B cell (primary cell): ENCODE data around the gene FANCI. TPM values are rescaled to one million over a fixed set of nuclear protein-coding genes. Genes with fewer than 3 reads are reported as not detected.

ENCODE experiments used
- ATAC-seq: fragments of 200-7000 bp; cut with Tn5 transposase; one replicate; pipeline ENCODE4 v1.10.0; 2021; ENCODE audit warnings: low read depth, mild to moderate bottlenecking, moderate number of reproducible peaks, moderate library complexity
- CTCF ChIA-PET: fragments of 350-600 bp; sonication (Branson Sonifier 250); formaldehyde crosslinking; loops from one replicate; lab custom pipeline; 2021; ENCODE audit warnings: antibody characterized with exemption, inconsistent platforms; lab: Charles Lee
- POLR2A ChIA-PET: fragments of 350-600 bp; sonication (Branson Sonifier 250); formaldehyde crosslinking; loops from one replicate; lab custom pipeline; 2021; ENCODE audit warnings: antibody characterized with exemption; lab: Charles Lee
- DNase-seq: peaks from one replicate; pipeline ENCODE4 v3.0.0; 2013
- H2AFZ ChIP-seq: 2 replicates; pipeline ENCODE4 v1.6.1; 2012; ENCODE audit warnings: mild to moderate bottlenecking, low read depth, low read length; ENCODE audit not compliant: insufficient read depth, poor library complexity, severe bottlenecking
- H3K27ac ChIP-seq, 2 donors: 1 replicate in 1 of 2; 2 replicates in 1 of 2; pipeline ENCODE4 v1.5.1; 2012 to 2013; ENCODE audit warnings: low read length in 2 of 2, mild to moderate bottlenecking in 2 of 2, moderate library complexity in 1 of 2
- H3K27me3 ChIP-seq, 4 experiments: fragments of 200-600 bp in 1 of 4; sonication (generic) in 1 of 4; replicated peaks in 1 of 4; 1 replicate in 2 of 4; 2 replicates in 2 of 4; pipeline versions ENCODE4 v1.6.1 to v1.7.0; 2013 to 2016; ENCODE audit warnings: low read length in 3 of 4, mild to moderate bottlenecking in 2 of 4, mixed read lengths in 1 of 4, moderate library complexity in 1 of 4; ENCODE audit not compliant: insufficient read depth in 4 of 4, control insufficient read depth in 3 of 4; ENCODE audit errors: control extremely low read depth in 1 of 4
- H3K36me3 ChIP-seq, 2 experiments: replicated peaks in 1 of 2; 1 replicate in 1 of 2; 2 replicates in 1 of 2; pipeline versions ENCODE4 v1.6.1 to v1.7.1; 2013; ENCODE audit warnings: low read length in 1 of 2; ENCODE audit not compliant: insufficient read depth in 2 of 2, control insufficient read depth in 1 of 2; ENCODE audit errors: control extremely low read depth in 1 of 2, extremely low read depth in 1 of 2
- H3K4me1 ChIP-seq, 2 donors: fragments of 200-600 bp in 1 of 2; sonication (generic) in 1 of 2; 1 replicate in 1 of 2; 2 replicates in 1 of 2; pipeline versions ENCODE4 v1.5.1 to v1.6.1; 2013 to 2017; ENCODE audit warnings: low read length in 2 of 2; ENCODE audit not compliant: control insufficient read depth in 2 of 2, insufficient read depth in 2 of 2
- H3K4me2 ChIP-seq: replicated peaks from 2 replicates; pipeline ENCODE3; 2012; ENCODE audit warnings: mild to moderate bottlenecking, low read depth, low read length; ENCODE audit not compliant: poor library complexity, severe bottlenecking
- H3K4me3 ChIP-seq, 5 experiments: fragments of 200-600 bp in 1 of 5; sonication (generic) in 1 of 5; 1 replicate in 3 of 5; 2 replicates in 2 of 5; pipeline versions ENCODE4 v1.5.1 to v1.7.0; 2011 to 2016; ENCODE audit warnings: low read length in 4 of 5, mild to moderate bottlenecking in 4 of 5, low read depth in 2 of 5, control low read depth in 1 of 5, moderate library complexity in 1 of 5; ENCODE audit not compliant: insufficient read depth in 1 of 5; ENCODE audit errors: control extremely low read depth in 1 of 5, extremely low read depth in 1 of 5
- H3K79me2 ChIP-seq: fragments of 200-600 bp; sonication (generic); one replicate; pipeline ENCODE4 v1.6.0; 2016; ENCODE audit warnings: low read length; ENCODE audit not compliant: control insufficient read depth, insufficient read depth
- H3K9ac ChIP-seq: fragments of 200-600 bp; sonication (generic); 2 replicates; pipeline ENCODE4 v1.6.1; 2017; ENCODE audit warnings: mild to moderate bottlenecking, low read length, moderate library complexity
- H3K9me3 ChIP-seq, 3 donors: one replicate each; pipeline versions ENCODE4 v1.6.1 to v1.7.1; 2013; ENCODE audit warnings: low read length in 2 of 3; ENCODE audit not compliant: control insufficient read depth in 2 of 3, insufficient read depth in 1 of 3; ENCODE audit errors: control extremely low read depth in 1 of 3
- H4K20me1 ChIP-seq: 2 replicates; pipeline ENCODE4 v1.6.0; 2012; ENCODE audit warnings: mild to moderate bottlenecking, low read length; ENCODE audit not compliant: insufficient read depth, control insufficient read depth, poor library complexity, severe bottlenecking
- H3K27ac Mint-ChIP-seq: one replicate; pipeline ENCODE4 v1.8.0; 2021; ENCODE audit warnings: mixed read lengths
- H3K27me3 Mint-ChIP-seq: one replicate; pipeline ENCODE4 v1.8.0; 2021; ENCODE audit warnings: mixed read lengths
- H3K4me1 Mint-ChIP-seq: one replicate; pipeline ENCODE4 v1.8.0; 2021; ENCODE audit warnings: mixed read lengths
- H3K4me3 Mint-ChIP-seq: one replicate; pipeline ENCODE4 v1.8.0; 2021; ENCODE audit warnings: mixed read lengths
- H3K9me3 Mint-ChIP-seq: one replicate; pipeline ENCODE4 v1.8.0; 2022; ENCODE audit warnings: mixed read lengths; ENCODE audit not compliant: insufficient read depth
- EZH2 ChIP-seq: IDR thresholded peaks from 2 replicates; pipeline ENCODE4 v1.6.1; 2012; ENCODE audit warnings: borderline replicate concordance, low read depth, mild to moderate bottlenecking, moderate library complexity, low read length; ENCODE audit not compliant: insufficient read depth, poor library complexity, severe bottlenecking
- WGBS: methylation state at CpG from one replicate; pipeline ENCODE4 v1.1.5; 2013; ENCODE audit warnings: missing lambda C conversion rate; ENCODE audit not compliant: insufficient coverage; 5-methylcytosine and 5-hydroxymethylcytosine counted together
- intact Hi-C: fragments of 100-400 bp; cut with micrococcal nuclease; formaldehyde crosslinking; loops from one replicate; pipeline ENCODE4 v1.10.0; 2022
- polyA plus RNA-seq: library from polyadenylated mRNA; depleted of rRNA; stranded (reverse); fragments of >200 nt; gene quantifications from 2 replicates; pipeline ENCODE4 v1.2.3, GENCODE V29; 2012
- total RNA-seq, 2 donors: library from RNA; stranded (reverse); fragments of 120-200 nt in 1 of 2; gene quantifications; 1 replicate in 1 of 2; 2 replicates in 1 of 2; pipeline versions ENCODE4 v1.2.3 to v1.2.4, GENCODE V29; 2013 to 2022
- TF ChIP-seq, protein P1 (sequence below): fragments of 200-600 bp; IDR thresholded peaks from one replicate; pipeline ENCODE4 v1.8.0; 2022; ENCODE audit warnings: antibody characterized with exemption, mild to moderate bottlenecking

The FANCI gene
- total and polyA plus RNA-seq, 2 donors (not counting 1 experiment from before 2014, with no cell fraction given) = 2.7 to 14.2 TPM

DNA sequence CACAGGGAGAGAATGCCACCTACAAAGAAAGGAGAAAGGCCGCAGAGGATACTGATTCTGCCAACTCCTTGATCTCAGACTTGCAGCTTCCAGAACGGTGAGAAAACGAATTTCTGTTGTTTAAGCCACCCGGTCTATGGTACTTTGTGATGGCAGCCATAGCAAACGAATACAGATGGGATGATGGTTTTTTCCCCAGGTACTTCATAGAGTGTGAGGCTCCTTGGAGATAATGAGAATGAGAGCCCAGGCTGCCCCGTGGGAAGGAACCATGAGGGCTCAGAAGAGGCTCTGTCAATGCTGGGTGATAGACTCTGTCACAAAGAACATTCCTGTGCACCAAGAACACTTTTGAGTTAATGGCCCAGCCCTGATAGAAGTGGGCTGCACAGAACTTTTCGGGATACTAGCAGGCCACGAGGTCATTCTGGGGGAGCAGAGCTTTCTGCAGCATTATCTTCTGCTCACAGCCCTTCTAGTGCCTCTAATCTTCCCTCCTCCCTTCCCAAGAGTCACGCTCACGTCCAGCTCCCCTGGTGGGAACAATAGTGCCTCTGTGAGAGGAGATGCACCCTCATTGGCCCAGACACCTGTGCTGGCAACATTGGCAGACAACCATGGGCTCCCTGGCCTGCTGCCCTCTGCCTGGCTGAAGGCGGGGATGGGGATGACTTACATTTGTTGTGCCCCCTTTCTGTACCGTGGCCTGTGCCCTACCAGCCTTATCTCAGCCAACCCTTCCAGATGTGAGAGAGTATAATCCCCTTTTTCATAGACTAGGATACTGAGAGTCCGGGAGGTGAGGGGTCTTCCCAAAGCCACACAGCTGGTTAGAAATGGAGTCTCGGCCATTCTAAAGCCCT lies 17.2 kb upstream of the FANCI start:
- no peak overlapping the region for H3K27ac Mint-ChIP-seq
- no peak overlapping the region for H3K27ac ChIP-seq
- 93% methylated on average over 11 of the region's 14 CpGs for WGBS
- H3K4me2 ChIP-seq = no peak overlapping the region
- CTCF ChIA-PET = interaction anchor here (1.0 kb wide), 1 partner anchor 133 kb away, joined by 3 read pairs; no protein-coding TSS in a partner anchor
- H3K4me3 Mint-ChIP-seq = no peak overlapping the region
- no peak overlapping the region for H3K4me3 ChIP-seq
- no peaks in the 10 kb centered on the region for H3K4me1 ChIP-seq
- no peaks in the 10 kb centered on the region for H3K36me3 ChIP-seq
- TF ChIP-seq, protein P1, sequence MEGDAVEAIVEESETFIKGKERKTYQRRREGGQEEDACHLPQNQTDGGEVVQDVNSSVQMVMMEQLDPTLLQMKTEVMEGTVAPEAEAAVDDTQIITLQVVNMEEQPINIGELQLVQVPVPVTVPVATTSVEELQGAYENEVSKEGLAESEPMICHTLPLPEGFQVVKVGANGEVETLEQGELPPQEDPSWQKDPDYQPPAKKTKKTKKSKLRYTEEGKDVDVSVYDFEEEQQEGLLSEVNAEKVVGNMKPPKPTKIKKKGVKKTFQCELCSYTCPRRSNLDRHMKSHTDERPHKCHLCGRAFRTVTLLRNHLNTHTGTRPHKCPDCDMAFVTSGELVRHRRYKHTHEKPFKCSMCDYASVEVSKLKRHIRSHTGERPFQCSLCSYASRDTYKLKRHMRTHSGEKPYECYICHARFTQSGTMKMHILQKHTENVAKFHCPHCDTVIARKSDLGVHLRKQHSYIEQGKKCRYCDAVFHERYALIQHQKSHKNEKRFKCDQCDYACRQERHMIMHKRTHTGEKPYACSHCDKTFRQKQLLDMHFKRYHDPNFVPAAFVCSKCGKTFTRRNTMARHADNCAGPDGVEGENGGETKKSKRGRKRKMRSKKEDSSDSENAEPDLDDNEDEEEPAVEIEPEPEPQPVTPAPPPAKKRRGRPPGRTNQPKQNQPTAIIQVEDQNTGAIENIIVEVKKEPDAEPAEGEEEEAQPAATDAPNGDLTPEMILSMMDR = no peak
- TF ChIP-seq EZH2 = no peak
- no peak for ATAC-seq
- intact Hi-C loops = no loop called here
- no peaks in the 10 kb centered on the region for H3K9me3 ChIP-seq
- H3K9me3 Mint-ChIP-seq = no peaks in the 10 kb centered on the region
- DNase-seq = no peak
- no peaks in the 10 kb centered on the region for H4K20me1 ChIP-seq
- peaks cover 21% of the 10 kb centered on the region for H3K27me3 Mint-ChIP-seq
- no peak overlapping the region for H3K9ac ChIP-seq
- H3K4me1 Mint-ChIP-seq = no peaks in the 10 kb centered on the region
- no peaks in the 10 kb centered on the region for H3K79me2 ChIP-seq
- H2AFZ ChIP-seq = no peak overlapping the region
- POLR2A ChIA-PET = no interaction called here
- no peaks in the 10 kb centered on the region for H3K27me3 ChIP-seq

DNA sequence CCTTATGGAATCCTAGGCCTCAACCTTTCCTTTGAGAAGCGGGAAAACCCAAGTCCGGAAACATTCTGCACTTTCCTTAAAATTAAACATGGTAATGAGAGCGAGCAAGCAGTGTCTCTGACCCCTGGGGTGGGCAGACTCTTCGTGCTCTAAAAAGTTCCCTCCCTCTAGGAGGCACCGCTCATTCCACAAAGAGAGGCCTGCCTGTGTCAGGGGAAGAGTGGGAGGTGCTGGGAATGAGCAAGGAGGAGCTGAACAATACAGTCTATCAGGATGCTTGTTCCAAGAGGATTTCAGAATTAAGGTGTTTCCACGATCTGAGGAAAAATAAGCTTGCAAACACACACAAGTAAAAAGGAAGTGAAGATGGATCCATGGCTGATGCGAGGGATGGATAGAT lies 16.4 kb upstream of the FANCI start:
- Histone ChIP-seq H3K9ac (no peak overlapping the region), H3K27ac (no peak overlapping the region), H3K79me2 (no peaks in the 10 kb centered on the region), H3K27me3 (no peaks in the 10 kb centered on the region), H4K20me1 (no peaks in the 10 kb centered on the region), H3K4me1 (no peaks in the 10 kb centered on the region), H3K4me3 (no peak overlapping the region), H2AFZ (no peak overlapping the region), H3K9me3 (no peaks in the 10 kb centered on the region), H3K4me2 (no peak overlapping the region), H3K36me3 (no peaks in the 10 kb centered on the region)
- 92% methylated on average over 5 of the region's 7 CpGs for WGBS
- H3K9me3 Mint-ChIP-seq = no peaks in the 10 kb centered on the region
- CTCF ChIA-PET = interaction anchor here (0.5 kb wide), 1 partner anchor 758 kb away, joined by 3 read pairs; no protein-coding TSS in a partner anchor
- intact Hi-C loops = no loop called here
- no peak for TF ChIP-seq EZH2
- TF ChIP-seq, protein P1 = no peak
- H3K4me3 Mint-ChIP-seq = no peak overlapping the region
- H3K27me3 Mint-ChIP-seq = peaks cover 24% of the 10 kb centered on the region
- H3K27ac Mint-ChIP-seq = no peak overlapping the region
- no peak for DNase-seq
- ATAC-seq = no peak
- POLR2A ChIA-PET = no interaction called here
- H3K4me1 Mint-ChIP-seq = no peaks in the 10 kb centered on the region
